Renal pelvis (tissue), 4 donors: ENCODE data around the gene TMCO4. TPM values are rescaled to one million over a fixed set of nuclear protein-coding genes. Genes with fewer than 3 reads are reported as not detected.

Experiments used
- DNase-seq: peaks from one replicate; pipeline ENCODE4 v3.0.0-alpha.2; 2013
- polyA plus RNA-seq, 3 donors: library from polyadenylated mRNA; unstranded; fragments of 120-200 nt; gene quantifications; one replicate each; pipeline ENCODE4 v1.2.1, GENCODE V29; 2013; ENCODE audit not compliant: insufficient read length in 3 of 3

The TMCO4 gene
- polyA plus RNA-seq, 3 donors: 19.0 to 21.5 (median 21.3) TPM

- no peak for DNase-seq
Observed at GRCh38 chr1:19689085-19689757, 110.5 kb downstream of the TMCO4 start.

- DNase-seq: no peak
Observed at GRCh38 chr1:19688041-19688842, 111.5 kb downstream of the TMCO4 start.

- no peak for DNase-seq
Observed at GRCh38 chr1:19687414-19687813, 112.3 kb downstream of the TMCO4 start.

- DNase-seq: no peak
Observed at GRCh38 chr1:19685994-19686393, 113.7 kb downstream of the TMCO4 start.

GRCh38 chr1:19684677-19685076 lies 115.0 kb downstream of the TMCO4 start:
- no peak for DNase-seq

- DNase-seq: no peak
Observed at GRCh38 chr1:19683351-19683750, 116.4 kb downstream of the TMCO4 start.

- DNase-seq: no peak
Observed at GRCh38 chr1:19682901-19683300, 116.8 kb downstream of the TMCO4 start.

- DNase-seq: no peak
Observed at GRCh38 chr1:19682257-19682656, 117.5 kb downstream of the TMCO4 start.

GRCh38 chr1:19680644-19681043 lies 119.1 kb downstream of the TMCO4 start:
- no peak for DNase-seq

- DNase-seq: no peak
Observed at GRCh38 chr1:19679691-19680090, 120.0 kb downstream of the TMCO4 start.

GRCh38 chr1:19678931-19679453 lies 120.7 kb downstream of the TMCO4 start:
- DNase-seq: no peak

- DNase-seq: no peak
Observed at GRCh38 chr1:19678493-19678892, 121.2 kb downstream of the TMCO4 start.

- peak; percentile 82 for DNase-seq
Observed at GRCh38 chr1:19676438-19676922, 123.2 kb downstream of the TMCO4 start.

- no peak for DNase-seq
Observed at GRCh38 chr1:19675797-19676196, 123.9 kb downstream of the TMCO4 start.

- DNase-seq: no peak
Observed at GRCh38 chr1:19672237-19672636, 127.5 kb downstream of the TMCO4 start.

GRCh38 chr1:19670787-19671186 lies 128.9 kb downstream of the TMCO4 start:
- DNase-seq: no peak

GRCh38 chr1:19668888-19669287 lies 130.8 kb downstream of the TMCO4 start:
- no peak for DNase-seq

- no peak for DNase-seq
Observed at GRCh38 chr1:19665496-19666465, 133.9 kb downstream of the TMCO4 start.

- no peak for DNase-seq
Observed at GRCh38 chr1:19665186-19665495, 134.6 kb downstream of the TMCO4 start.

- no peak for DNase-seq
Observed at GRCh38 chr1:19664453-19665185, 135.1 kb downstream of the TMCO4 start, which contains the start of gene HTR6. HTR6 (plus strand) TSS chr1:19664875; CDS start chr1:19665754, 879 bp downstream.

- no peak for DNase-seq
Observed at GRCh38 chr1:19662313-19662712, 137.4 kb downstream of the TMCO4 start.
